NCI-H2107 treated with DMSO at 0.1 percent for 48 hours (cell line): ENCODE results near the gene BAG3.
"Not testable (repeated sequence)": the region's sequence is repeated elsewhere in the genome, so short reads cannot be mapped to it uniquely, and the experiment has no call there.

Source experiments
- DNase-seq: peaks from one replicate; lab custom pipeline; 2025; ENCODE audit not compliant: unreplicated experiment; lab: John Stamatoyannopoulos, UW

The BAG3 gene

DNA sequence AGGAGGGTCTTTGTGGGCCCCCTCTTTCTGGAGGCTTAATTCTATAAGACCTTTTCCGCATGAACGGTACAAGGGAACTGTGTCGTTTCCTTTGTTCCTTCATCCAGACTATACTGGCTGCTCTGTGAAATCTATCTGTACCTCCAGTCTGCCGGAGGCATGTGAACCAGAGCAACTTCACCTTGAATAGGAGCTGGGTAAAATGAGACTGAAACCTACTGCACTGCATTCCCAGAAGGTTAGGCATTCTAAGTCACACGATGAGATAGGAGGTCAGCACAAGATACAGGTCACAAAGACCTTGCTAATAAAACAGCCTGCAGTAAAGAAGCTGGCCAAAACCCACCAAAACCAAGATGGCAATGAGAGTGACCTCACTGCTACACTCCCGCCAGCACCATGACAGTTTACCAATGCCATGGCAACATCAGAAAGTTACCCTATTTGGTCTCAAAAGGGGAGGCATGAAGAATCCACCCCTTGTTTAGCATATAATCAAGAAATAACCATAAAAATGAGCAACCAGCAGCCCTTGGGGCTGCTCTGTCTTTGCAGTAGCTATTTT is 37.9 kb downstream of the BAG3 start:
- no peak for DNase-seq

DNA sequence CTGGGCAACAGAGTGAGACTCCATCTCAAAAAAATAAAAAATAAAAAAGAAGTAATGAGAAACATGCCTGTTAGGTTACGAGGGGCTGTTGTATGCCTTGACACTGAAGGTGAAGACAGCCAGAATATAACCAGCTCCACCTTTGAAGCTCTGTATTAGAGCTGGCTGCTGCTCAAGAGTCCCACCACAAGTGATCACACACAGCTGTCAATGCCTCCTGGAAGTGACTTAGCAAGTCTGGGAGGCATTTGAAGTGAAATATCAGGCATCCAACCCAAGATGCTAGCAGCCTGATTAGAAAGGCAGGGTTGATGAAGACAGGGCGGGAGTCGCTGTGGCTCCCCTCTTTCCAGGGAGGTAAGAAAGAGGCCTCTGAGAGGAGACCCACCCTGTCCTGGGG is 40.5 kb downstream of the BAG3 start:
- no peak for DNase-seq

DNA sequence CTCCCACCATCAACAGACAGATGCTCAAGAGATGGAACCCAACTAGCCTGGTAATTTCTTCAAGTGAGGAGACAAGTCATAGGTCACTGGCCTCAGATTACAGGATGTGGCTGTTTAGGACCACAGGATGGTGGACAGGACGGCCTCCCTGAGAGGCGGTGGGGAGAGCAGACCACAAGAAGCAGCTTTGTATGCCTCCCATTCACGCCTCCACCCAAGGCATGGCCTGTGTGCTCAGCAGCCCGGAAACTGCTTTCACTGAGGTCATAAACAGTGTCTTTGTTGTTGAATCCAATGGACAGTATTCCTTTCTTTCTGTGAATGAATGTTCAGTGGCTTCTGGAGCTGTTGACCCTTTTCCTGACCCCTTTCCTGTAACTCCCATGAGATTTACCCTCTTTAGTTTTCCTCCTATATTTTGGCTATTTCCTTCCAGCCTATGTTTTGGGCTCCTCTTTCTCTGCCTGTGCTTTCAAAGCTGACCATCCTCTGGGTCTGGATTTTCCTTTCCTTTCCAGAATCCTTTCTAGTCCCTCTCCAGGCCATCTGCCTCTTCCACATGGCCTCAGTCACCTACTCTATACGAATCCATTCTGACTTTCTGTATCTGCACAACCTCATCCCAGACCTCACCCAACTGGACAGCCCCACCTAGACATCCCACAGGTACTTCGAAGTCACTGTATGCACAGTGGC is 42.2 kb downstream of the BAG3 start:
- no peak for DNase-seq

GRCh38 chr10:119694608-119695007 is 43.4 kb downstream of the BAG3 start:
- DNase-seq = no peak

GRCh38 chr10:119700321-119700954 is 49.3 kb downstream of the BAG3 start:
- DNase-seq = no peak

- DNase-seq = no peak
Observed at GRCh38 chr10:119701861-119702260, 50.7 kb downstream of the BAG3 start.

DNA sequence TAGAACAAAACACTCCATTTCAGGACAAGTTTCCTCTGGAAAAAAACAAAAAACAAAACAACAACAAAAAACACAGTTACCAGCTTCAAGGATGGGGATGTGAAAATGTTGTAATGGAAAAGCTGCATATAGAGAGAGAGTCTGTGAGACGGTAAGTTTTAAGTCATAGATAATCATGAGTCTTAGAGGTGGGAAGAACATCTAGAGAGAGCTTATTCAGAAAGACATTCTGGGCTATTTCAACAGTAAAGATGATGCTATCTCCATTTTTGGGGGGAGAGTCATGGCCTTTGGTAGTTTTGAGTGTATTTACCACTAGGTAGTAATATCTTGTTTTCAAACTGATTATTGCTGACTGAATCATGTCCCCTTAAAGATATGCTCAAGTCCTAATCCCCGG is 51.4 kb downstream of the BAG3 start:
- DNase-seq = no peak

- DNase-seq = no peak
Observed at GRCh38 chr10:119703903-119704508, 52.8 kb downstream of the BAG3 start.

GRCh38 chr10:119705434-119705831 is 54.3 kb downstream of the BAG3 start:
- no peak for DNase-seq

- DNase-seq = no peak
Observed at GRCh38 chr10:119706521-119707278, 55.5 kb downstream of the BAG3 start.

- not testable (repeated sequence) for DNase-seq
Observed at GRCh38 chr10:119707331-119707730, 56.2 kb downstream of the BAG3 start.

DNA sequence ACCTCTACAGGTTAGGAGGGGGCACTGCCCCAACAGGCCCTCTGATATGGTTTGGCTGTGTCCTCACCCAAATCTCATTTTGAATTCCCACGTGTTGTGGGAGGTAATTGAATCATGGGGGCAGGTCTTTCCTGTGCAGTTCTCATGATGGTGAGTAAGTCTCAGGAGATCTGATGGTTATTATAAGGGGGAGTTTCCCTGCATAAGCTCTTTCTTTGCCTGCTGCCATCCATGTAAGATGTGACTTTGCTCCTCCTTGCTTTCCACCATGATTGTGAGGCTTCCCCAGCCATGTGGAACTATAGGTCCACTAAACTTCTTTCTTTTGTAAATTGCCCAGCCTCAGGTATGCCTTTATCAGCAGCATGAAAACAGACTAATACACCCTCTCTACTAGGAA is 59.8 kb downstream of the BAG3 start:
- DNase-seq = not testable (repeated sequence)

DNA sequence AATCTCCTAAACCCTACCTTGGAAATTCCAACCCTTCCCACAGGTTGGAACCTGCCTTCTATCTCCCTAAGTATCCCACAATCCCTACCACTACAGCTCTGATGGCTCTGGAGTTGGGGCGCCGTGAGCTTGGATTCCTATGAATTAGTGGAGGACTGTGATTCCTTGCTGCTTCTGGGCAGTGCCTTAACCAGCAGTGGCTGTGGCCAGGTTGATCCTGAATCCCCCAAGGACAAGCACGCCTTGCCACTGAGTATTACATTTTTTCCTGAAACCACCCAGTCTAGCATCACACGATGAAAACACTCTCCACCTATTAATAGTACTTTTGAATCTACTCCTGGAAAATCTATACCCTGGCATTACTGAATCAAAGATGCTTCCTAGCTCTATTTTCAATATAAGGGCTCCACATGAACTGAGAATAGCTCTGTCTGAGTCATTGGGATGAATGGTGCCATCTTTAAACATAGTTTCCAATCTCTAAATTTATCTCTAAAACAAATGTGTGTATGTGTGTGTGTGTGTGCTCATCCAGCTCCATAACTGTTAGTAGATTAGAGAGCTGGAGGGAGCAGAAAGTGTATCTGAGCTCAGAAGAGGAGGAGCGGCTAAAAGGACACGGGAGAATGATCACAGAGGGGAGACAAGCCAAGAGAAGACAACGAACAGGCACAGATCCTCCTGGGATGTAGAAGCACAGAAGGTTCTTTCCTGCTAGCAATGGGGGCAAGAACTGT is 62.7 kb downstream of the BAG3 start:
- DNase-seq = no peak

DNA sequence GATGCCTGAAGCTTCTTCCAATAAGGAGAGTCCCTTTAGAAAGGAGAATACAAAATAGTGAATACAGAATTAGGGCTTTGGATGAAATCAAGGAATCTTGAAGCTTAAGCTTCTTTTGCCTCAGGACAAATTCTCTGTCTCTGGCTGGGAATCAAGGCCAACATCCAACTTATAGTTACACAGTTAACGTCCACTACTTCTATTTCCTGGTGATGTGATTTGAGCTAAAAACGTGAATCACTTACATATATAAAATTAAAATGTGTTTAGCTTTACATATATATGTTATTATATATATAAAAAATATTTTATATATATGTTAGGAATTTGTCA is 63.3 kb downstream of the BAG3 start:
- DNase-seq = no peak

- DNase-seq = no peak
Observed at GRCh38 chr10:119715628-119716505, 64.7 kb downstream of the BAG3 start.

DNA sequence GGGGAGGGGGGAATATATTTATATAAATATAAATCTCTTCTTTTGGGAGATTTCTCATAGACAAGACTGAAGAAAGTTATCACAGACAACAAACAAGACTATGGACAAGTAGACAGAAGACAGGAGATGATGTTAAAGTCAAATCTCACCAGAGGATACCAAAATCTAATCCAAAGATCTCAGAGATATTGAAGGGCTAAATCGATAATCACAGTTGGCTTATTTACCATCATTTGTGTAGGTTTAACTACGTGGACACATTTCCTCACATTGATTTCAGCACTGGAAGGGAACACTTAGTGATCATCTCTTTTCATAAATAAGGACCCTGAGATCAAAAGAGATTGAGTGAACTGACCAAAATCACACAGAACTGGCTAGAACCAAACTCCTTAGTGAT is 72.0 kb downstream of the BAG3 start:
- no peak for DNase-seq

GRCh38 chr10:119723624-119724023 is 72.4 kb downstream of the BAG3 start:
- no peak for DNase-seq

- DNase-seq = no peak
Observed at GRCh38 chr10:119724593-119725516, 73.7 kb downstream of the BAG3 start.

GRCh38 chr10:119725517-119725827 is 74.3 kb downstream of the BAG3 start:
- DNase-seq = no peak
